HG03457 (cell line): ENCODE data around the gene LRRC32.

Experiments used
- ATAC-seq: cut with Tn5 transposase; IDR thresholded peaks from one replicate; pipeline ENCODE4 v1.9.1; 2021; ENCODE audit warnings: moderate number of reproducible peaks; ENCODE audit not compliant: unreplicated experiment

The LRRC32 gene

GRCh38 chr11:76664578-76665061 is 5.9 kb downstream of the LRRC32 start:
- ATAC-seq, result no peak

DNA sequence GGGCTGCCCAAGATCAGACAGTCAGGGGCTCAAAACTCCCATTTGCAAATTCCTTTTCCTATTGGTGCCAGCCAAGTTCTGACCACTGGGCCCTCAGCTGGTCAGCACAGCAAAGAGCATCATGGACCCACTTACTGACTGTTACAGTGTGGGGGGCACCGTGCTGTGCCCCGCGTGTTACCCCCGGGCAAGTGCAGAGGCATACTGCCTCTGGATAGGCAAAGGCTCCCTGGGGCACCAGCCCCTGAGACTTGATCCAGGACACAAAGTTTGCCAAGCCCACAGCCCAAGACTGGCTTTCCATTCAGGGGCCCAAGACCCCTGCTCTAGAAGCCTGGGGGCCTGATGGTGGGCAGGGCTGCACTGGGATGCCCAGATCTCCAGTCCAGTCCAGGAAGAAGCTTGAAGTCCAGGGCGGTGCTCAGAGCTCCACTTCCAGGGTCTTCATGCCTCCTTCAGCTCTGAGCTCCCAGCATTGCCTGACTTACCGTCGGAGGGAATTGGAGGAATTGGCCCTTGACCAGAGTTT is 6.6 kb downstream of the LRRC32 start:
- ATAC-seq, result no peak

- no peak for ATAC-seq
These were observed 7.1 kb downstream of the LRRC32 start for GRCh38 chr11:76663486-76663810.

GRCh38 chr11:76662656-76663485 is 7.7 kb downstream of the LRRC32 start:
- no peak for ATAC-seq

- ATAC-seq, result no peak
These were observed 8.6 kb downstream of the LRRC32 start for GRCh38 chr11:76661834-76662434.

DNA sequence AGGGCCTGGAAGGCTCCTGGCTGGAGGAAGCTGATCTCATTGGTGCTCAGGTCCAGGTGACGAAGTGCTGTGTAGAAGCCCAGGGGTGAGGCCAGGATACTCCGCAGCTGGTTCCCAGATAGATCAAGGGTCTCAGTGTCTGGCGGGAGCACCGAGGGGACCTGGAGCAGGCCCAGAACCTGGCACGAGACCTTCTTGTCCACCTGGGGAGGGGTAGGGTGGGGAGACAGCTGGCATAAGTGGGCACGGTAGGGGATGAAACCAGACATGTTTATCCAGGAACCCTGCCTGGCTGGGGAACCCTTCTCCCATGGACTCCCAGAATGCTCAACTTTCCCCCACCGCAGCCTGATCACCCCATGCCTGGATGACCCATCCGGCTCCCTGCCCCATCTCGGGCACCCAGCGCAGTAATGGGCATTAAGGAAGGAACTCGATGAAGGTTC is 9.2 kb downstream of the LRRC32 start:
- ATAC-seq, result no peak

- ATAC-seq, result no peak
These were observed 9.8 kb downstream of the LRRC32 start for GRCh38 chr11:76660533-76661305.

DNA sequence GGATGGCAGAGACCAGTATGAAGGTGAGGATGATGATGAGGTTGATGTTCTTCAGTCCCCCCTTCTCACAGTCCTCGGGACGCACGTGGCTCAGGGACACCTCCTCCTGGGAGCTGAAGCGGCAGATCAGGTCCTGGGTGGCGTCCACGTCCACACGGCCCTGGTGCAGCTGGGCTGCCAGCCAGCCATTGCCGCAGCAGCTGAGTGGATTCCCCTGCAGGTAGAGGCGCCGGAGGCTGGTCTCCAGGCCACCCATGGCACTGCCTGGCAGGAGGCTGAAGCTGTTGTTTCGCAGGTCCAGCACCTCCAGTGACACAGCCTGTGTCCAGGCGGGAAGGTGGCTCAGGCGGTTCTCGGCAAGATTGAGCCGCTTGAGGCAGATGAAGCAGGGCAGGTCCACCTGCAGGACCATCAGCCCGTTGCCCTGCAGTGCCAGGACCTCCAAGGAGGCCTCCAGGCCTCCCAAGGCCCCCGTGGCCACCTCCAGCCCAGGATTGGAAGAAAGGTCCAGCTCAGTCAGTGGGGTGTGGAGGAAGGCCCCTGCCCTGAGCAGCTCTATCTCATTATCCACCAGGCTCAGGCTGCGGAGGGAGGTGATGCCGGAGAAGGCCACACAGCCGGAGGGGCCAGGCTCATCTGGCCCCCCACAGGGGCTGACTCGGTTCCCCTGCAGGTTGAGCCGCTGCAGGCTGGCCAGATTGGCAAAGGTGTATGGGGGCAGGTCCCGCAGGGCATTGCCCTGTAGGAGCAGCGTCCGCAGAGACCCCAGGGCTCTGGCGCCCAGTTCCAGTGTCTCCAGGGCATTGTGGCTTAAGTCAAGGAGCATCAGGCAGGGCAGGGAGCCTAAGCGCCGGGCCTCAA is 10.6 kb downstream of the LRRC32 start:
- ATAC-seq, result no peak

DNA sequence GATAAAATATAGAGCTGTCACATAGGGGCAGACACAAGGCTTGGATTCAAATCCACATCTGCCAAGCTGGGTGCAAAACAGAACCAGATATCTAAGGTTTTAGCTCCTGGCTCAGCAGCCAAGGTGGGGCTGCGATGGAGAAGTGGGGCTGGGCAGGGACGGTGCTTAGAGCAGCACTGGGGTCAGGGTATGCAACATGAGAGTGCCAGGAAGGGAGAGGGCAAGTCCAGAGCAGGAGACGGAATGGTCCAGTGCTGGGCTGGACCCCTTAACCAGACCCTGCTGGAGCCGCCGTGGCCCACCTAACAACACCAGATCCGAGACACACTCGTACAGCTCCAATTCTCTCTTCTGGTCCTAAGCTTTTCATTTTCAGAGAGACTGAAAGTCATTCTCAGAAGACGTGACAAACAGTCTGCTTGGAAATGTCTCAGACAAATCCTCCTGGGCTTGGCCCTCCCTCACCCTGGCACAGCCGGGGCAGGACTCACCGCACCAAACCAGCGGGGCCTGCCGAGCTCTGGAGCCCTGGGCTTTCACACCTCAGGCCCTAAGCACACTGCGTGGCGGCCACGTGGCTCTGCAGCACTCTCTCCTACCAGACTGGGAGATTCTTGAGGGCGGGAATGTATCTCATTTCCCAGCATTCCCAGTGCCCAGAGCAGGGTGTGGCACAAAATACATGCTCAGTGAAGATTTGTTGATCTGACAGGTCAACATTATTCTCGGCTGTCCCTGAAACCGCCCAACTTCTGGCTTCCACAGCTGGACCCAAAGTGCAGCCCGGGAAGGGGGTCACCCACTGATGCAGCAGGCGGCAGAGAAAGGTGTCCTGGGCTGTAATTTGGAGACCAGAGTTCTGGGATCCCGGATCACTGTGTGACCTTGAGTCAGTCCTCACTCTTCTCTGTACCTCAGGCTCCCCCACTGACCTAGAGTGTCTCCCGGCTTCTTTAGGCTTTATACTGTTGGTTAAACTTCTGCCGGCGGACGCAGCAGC is 11.6 kb downstream of the LRRC32 start:
- no peak for ATAC-seq

DNA sequence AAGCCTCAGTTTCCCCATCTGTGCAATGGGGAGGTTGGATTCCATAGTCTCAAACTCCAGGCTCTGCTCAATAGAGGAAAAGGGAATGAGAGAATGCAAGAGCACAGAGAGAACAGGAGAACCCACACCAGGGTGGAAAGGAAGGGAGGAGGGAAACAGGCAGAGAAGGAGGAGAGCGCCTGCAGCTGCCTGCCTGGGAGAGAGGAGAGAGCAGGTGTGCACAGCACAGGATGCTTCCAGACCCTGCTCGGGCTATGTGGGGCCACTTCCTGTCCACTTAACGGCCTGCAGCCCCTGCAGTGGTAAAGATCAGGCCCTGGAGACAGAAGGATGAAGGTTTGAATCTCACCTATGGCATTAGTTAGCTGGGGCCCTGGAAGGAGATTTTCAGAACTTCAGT is 12.3 kb downstream of the LRRC32 start:
- ATAC-seq, result no peak

GRCh38 chr11:76657187-76658170 is 13.1 kb downstream of the LRRC32 start:
- ATAC-seq, result no peak

- ATAC-seq, result no peak
These were observed 13.9 kb downstream of the LRRC32 start for GRCh38 chr11:76656571-76657081.

DNA sequence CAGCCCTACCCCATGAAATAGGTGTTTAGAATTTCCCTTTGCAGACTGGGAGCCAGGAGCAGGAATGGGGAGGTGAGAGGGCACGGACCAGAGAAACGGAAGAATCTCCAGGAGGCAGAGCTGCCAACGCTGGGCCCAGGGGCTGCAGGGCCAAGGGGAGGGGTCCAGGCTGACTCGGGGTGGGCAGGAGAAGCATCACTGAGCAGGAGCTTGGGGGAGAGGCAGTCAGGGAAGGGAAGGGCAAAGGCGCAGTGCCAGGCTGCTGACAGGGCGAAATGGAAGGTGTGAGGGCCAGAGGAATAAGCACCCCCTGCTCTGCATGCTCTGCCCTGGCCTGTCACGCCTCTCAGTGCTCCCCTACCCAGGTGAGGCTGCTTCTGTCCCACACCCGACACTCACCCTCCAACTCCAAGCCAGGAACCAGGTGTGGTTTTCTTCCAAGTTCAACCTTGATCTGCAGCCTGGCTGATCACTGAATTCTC is 14.5 kb downstream of the LRRC32 start:
- ATAC-seq, result no peak

GRCh38 chr11:76655501-76656049 is 15.0 kb downstream of the LRRC32 start:
- no peak for ATAC-seq

DNA sequence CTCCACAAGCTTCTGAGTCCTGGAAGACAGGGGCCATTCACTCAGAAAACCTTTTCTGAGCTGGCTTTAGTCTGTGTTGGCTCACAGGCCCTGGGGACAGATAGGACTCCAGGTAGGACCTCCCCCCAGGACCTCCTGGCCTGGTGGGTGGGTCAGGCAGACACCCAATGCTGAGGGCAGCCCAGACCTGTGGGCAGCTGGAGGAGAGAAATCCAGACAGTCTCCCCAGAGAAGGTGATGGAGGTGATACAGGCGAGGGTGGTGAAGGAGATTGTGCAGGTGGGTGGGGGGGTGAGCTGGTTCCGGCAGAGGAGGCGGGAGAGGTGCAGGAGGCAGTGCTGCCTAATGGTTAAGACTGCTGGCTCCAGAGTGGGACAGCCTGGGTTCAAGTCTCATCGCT is 15.6 kb downstream of the LRRC32 start:
- ATAC-seq, result no peak

GRCh38 chr11:76654298-76654851 is 16.2 kb downstream of the LRRC32 start:
- no peak for ATAC-seq

DNA sequence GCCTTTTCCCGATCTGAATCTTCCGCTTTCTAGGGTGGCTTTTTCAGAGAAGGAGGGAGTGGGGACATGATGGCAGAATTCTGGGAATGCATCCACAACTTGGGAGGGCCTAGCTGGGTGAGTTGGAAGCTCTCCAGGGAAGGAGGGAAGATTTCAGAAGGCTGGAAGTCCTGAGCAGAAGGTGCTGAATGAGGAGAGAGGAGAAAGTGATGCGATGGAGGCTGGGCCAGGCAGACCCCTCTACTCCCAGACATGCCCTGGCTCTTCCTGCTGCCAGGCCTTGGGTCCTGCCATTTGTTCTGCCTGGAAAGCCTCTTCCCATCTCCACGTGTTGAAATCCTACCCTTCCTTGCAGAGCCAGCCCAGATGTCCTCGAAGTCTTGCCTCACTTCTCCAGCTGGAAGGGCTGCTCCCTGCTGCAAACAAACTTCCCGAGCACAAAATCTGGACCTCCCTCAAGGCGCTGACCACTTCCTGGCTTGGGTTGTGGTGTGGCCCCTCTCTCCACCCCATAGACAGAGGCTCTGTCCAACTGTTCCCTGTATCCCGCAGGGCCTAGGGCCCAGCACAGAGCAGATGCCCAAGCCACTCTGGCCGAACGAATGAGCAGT is 16.8 kb downstream of the LRRC32 start:
- ATAC-seq, result no peak
